Mucosa of descending colon (tissue), 3 donors: ENCODE data around the gene HIP1. TPM values are rescaled to one million over a fixed set of nuclear protein-coding genes. Genes with fewer than 3 reads are reported as not detected.
"Not testable (repeated sequence)": the region's sequence is repeated elsewhere in the genome, so short reads cannot be mapped to it uniquely, and the experiment has no call there.

Experiments used
- ATAC-seq: fragments of 200-7000 bp; cut with Tn5 transposase; one replicate; pipeline ENCODE4 v1.9.1; 2020; ENCODE audit warnings: mild to moderate bottlenecking, moderate library complexity
- DNase-seq, 3 donors: peaks; one replicate each; pipeline ENCODE4 v3.0.0-alpha.2; 2020
- H3K36me3 ChIP-seq: fragments of 200-600 bp; one replicate; pipeline ENCODE4 v1.8.0; 2021; ENCODE audit warnings: low read depth, mild to moderate bottlenecking
- H3K4me1 ChIP-seq: fragments of 200-600 bp; one replicate; pipeline ENCODE4 v1.8.0; 2021; ENCODE audit warnings: low read depth, mild to moderate bottlenecking
- H3K4me3 ChIP-seq: fragments of 200-600 bp; one replicate; pipeline ENCODE4 v1.8.0; 2021; ENCODE audit warnings: mild to moderate bottlenecking
- H3K9me3 ChIP-seq: fragments of 200-600 bp; one replicate; pipeline ENCODE4 v1.8.0; 2021; ENCODE audit warnings: mild to moderate bottlenecking
- intact Hi-C, 2 donors: fragments of 100-400 bp; cut with DNase I in 1 of 2; cut with micrococcal nuclease in 1 of 2; formaldehyde crosslinking; loops; one replicate each; pipeline versions ENCODE4 v1.11.0 to v1.11.1; 2022; cut with DNase I, micrococcal nuclease
- total RNA-seq, 3 donors: library from RNA; stranded (reverse); fragmentation: NEBNext Ultra II Directional in 2 of 3; extraction: Animal tissue kit (Norgen Biotek cat#: 25700) in 2 of 3; gene quantifications; one replicate each; pipeline versions ENCODE4 v1.2.1 to v1.2.4, GENCODE V29; 2021 to 2023
- donor health status: DM: no; HTN: no; CAD: no; lungs with moderate emphysema.
- donor health status: DM: no; HTN: no; CAD: no.
- donor health status: DM: no; HTN: yes; CAD: no.

HIP1 gene
- total RNA-seq, 3 donors from 2014 or later: 5.7 to 14.2 (median 6.7) TPM

DNA sequence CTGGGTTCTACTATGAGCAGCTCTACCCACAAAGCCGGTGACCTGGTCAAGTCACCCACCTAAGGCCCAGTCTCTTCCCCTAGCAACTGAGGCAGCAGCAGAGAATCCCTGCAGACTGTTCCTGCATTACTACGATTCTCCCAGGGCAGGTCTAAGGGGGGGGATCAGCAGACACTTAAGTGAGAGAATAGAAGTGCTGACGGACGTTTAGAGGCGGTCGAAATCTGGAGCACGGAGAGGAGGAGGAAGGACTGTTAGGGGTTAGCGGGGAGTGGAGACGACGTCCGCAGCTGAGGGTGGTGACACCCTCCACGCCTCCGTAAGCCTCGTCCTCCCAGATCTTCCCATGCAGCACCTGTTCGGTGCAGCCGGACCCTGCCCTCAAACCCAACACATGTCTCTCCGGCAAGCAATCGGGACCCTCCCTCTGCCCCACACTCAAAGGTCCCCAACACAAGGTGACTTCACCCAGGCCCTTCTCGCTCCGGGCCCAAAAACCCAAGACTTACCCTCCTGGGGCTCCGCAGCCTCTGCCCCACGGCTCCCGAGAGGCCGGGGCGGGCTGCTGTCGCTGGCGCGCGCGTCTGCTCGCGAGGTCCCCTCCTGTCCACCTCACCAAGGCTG lies 253.3 kb downstream of the HIP1 start:
- DNase-seq (peak in 2 of 3 donors; percentile 17 to 50), ATAC-seq (peak; percentile 37)
- H3K4me3 ChIP-seq: peak overlapping the region; percentile 61
- H3K9me3 ChIP-seq, intact Hi-C loops, H3K36me3 ChIP-seq, H3K4me1 ChIP-seq: not testable (repeated sequence)

Other genes starting within 250 kb of the HIP1 start
- gene SPDYE5, start 246.6 kb downstream of the HIP1 start, total RNA-seq: under 1 TPM in 2 of 3 donors, not detected in 1; 0.17 to 0.38 TPM
- 1 to 10 TPM in 1 of 3 donors, under 1 TPM in 1, not detected in 1; 0.84 to 1.1 TPM for gene CCL26, start 33.3 kb upstream of the HIP1 start, total RNA-seq
- gene CCL24, start 74.9 kb upstream of the HIP1 start, total RNA-seq: 10 to 100 TPM in 1 of 3 donors, 1 to 10 TPM in 2; 3.4 to 25.6 (median 6.9) TPM
- 10 to 100 TPM; 43.9 to 50.5 (median 47.3) TPM for gene RHBDD2, start 140.1 kb upstream of the HIP1 start, total RNA-seq
- gene POR, start 176.2 kb upstream of the HIP1 start, total RNA-seq: 100 to 1,000 TPM in 2 of 3 donors, 10 to 100 TPM in 1; 76.4 to 122 (median 118) TPM